GM19238 (cell line): Measurements from ENCODE around the gene CFAP91.
"Not testable (repeated sequence)": the region's sequence is repeated elsewhere in the genome, so short reads cannot be mapped to it uniquely, and the experiment has no call there.

Source experiments
- DNase-seq: peaks from one replicate; pipeline ENCODE4 v3.0.0; 2011; ENCODE audit warnings: low spot score; ENCODE audit not compliant: insufficient read length

The CFAP91 gene

DNA sequence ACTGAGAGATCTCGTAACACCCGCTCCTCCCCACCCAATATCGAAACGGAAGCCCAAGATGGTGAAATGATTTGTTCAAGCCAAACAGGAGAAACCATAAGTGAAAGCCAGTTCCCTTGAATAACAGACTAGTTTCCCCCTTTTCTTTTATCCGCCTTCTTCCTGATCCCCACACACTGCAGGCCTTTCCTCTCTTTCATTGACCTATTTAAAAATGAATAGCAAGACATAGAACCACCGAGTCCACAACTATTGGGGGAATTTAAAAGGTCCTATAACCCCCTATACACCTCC, 25.2 kb upstream of the CFAP91 start:
- no peak for DNase-seq

DNA sequence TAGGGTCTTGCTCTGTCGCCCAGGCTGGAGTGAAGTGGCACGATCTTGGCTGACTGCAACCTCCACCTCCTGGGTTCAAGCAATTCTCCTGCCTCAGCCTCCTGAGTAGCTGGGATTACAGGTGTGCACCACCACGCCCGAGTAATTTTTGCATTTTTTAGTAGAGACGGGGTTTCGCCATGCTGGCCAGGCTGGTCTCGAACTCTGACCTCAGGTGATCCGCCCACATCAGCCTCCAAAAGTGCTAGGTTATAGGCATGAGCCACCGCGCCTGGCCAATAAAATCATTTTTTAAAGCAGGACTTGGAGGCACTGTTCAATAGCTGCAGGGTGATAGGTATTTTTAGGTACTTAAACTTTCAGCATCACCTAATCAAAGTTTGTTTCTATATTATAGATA, 24.6 kb upstream of the CFAP91 start:
- not testable (repeated sequence) for DNase-seq

DNA sequence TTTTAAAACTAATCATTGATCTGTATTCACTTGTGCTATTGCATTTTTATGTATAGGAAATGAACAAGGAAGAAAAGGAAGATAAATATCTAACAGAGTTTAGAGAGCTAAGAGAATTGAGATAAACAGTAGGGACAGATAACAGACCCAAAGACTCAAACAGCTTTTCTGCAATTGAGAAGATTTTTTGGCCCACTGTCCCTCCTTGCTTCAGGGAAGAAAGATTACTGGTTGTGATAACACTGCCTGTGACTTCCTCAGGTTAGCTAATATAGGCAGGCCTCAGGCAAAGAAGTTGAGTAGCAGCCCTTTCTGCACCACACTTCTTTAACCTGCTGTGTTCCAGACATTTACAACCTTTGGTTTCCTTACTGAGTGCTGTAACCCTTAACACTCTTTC, 22.9 kb upstream of the CFAP91 start:
- DNase-seq = no peak

DNA sequence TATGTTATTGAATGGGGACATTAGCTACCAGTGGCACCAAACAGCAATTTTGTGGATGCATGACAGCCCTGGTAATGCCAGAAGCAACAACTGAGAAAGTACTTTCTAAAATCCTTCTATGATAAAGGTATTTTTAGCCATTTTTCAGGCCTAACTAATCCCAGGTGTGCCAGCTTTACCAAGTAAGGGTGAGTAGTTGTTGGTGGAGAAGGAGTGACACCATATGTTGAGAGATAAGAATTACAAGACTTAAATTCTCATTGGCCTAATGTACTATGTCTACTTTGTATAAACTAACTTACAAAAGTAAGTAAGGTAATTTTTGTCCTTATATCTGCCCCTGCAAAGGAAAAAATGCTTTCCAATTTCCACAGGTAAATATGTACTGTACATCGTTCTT, 21.5 kb upstream of the CFAP91 start:
- DNase-seq = peak; percentile 10

DNA sequence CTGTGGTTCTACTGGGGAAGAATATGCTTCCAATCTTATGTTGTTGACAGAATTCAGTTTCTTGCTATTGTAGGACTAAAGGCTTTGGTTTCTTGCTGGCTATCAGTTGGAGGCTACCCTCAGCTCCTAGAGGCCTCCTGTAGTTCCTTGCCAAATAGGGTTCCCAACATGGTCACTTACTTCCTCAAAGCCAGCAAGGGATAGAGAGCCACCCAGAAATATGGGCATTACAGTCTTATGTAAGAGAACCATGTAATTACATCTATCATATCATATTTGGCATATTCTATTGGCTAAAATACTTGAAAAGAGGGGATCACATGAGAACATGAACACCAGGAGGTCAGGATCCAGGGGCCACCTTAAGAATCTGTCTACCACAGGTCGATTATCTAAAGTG, 19.4 kb upstream of the CFAP91 start:
- no peak for DNase-seq

DNA sequence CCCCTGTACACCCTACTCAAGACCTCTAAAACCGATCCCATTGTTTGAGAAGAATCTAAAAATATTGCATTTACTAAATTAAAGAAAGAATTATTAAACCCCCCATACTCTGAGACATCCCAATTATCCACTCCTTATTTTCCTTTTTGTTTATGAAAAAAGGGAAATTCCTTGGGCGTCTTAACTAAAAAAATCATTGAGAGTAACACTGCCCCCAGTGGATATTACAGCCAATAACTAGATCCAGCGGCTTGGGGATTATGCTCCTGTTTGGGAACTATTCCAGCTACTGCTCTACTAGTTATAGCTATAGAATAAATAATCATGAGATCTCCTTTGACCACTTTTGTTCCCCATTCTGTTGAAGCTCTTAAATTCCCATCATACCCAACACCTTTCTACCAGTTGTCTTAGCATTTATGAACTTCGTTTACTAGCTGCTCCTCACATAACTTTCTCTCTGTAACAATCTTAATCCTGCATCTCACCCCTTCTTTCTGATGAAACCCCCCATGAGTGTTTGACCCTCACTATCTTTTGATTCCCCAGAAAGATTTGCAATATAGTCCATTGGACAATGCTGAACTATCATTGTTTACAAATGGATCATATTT, 12.7 kb upstream of the CFAP91 start:
- DNase-seq = no peak

DNA sequence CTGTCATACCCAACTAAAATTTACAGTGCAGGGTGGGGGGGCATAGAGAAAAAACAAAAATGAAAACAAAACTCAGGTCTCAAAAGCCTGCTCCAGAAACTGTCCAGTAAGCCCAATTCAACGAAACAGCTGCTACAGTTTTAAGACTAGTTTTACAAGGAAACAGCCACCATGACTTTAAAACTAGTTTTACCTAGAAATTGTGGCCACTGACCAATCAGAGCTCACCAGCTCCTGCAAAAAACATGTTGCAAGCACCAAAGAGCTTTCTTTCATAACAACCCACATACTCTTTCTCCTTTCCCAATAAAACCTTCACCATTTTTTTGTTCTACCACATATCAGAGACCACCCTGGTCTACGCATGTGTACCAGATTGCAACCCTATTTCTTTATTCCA, 7.3 kb upstream of the CFAP91 start:
- no peak for DNase-seq

DNA sequence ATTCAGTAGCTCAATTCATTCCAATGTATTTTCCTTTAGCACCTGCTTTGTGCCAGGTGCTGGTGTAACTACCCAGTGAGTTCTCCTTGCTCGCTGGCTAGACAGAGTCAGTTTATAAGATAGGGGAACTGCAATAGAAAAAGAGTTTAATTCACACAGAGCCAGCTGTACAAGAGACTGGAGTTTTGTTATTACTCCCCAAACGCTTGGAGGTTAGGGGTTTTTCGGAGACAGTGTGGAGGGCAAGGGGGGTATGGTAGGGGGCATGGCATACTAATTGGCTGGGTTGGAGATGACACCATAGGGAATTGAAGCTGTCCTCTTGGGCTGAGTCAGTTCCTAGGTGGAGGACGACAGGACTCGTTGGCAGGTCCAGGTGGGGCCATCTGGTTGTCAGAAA, 5.4 kb upstream of the CFAP91 start:
- no peak for DNase-seq

DNA sequence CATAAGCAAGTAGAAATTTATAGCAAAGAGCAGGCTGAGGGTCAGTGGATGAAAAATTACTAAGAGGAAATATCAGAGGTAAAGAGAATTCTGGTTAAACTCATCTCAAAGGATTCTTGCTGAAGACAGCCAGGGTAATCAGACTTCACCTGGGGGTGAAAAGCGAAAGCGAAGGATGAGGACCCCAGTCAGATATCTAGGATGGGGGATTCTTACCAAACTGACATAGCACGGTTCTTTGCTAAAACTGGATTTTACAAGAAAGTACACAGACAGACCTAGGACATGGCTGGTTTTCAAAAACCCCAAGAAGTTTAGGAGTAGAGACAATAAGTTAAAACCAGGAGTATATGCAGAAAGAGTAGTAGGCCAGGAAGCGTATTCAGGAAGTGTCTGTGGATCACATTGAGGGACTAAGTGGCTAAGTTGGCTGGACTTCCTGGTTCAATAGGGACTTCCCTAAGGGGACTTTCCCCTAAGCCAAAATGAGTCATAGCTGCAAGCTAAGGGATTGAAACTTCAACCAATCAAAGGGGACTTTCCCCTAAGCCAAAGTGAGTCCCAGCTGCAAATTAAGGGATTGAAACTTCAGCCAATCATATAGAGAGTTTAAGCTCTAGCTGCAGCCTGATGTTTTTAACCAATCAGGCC, 2.4 kb upstream of the CFAP91 start:
- DNase-seq = peak; percentile 21

DNA sequence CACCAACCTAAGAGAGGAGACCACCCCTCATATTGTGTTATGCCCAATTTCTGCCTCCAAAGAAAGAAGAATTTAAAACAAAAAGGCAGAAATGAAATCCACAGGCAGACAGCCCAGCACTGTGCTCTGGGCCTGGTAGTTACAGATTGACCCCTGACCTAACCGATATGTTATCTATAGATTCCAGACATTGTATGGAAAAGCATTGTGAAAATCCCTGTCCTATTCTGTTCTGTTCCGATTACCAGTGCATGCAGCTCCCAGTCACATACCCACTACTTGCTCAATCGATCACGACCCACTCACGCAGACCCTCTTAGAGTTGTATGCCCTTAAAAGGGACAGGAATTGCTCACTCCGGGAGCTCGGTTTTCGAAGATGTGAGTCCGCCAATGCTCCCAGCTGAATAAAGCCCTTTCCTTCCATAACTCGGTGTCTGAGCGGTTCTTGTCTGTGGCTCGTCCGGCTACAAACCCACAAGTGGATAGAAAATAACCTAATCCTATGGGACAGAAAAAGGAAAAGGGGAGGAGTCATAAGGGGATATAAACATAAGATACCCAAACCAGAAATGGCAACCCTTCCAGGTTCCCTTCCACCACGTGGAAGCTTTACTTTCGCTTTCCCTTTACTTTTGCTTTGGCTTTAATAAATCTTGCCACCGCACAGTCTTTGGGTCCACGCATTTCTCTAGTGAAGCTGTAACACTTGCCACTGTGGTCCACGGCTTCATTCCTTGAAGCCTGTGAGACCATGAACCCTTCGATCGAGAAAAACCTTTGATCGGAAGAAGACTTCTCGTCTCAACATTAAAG, 1.7 kb upstream of the CFAP91 start:
- no peak for DNase-seq

DNA sequence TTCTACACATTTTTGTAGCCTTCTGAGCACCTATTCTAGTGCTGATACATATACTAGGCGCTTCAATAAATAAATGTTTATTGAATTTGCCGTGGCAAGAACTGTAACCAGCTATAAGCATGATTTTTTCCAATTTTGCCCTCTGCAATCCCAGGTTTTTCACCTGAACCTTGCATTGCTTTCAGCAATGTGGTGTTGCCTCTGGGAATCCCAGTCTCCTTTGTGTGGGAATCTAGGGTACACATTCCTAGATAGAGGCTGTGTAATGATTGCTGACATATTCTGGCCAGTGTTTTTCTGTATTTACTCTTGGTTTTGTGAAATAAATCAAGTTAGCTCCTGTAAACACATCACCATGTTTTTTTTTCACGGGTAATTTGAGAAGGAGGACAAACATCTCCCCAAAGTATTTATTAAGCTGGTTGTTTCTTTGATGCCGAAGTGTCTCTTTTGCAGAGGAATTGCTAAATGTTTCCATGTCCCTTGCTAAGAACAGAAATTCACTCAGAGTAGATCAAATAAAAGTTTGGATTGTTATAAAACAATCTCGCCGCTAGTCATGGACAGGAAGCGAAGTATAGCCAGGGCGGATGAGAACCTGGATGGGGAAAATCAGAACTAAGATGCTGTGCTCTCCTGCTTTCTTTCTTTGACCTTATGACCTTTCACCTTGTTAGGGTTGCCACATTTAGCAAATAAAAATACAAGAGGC, 1.2 kb downstream of the CFAP91 start:
- DNase-seq = no peak

DNA sequence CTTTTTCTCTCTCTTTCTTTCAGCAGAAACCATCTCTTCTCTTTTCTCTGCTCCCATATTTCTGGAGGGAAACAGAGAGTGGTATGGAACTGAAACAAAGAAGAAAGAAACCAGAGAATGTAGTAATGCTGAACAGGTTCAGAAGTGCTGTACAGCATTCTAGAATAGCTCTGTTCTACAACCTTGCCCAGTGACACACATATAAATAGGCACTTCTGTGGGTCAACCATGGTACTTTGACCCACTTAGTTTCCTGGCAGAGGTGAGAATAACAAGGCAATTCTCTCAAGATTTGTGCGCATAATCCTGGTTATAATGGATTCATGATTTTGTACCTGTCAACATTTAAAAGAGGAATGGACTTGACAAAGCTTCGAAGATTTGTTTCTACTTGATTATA, 12.3 kb downstream of the CFAP91 start:
- no peak for DNase-seq

DNA sequence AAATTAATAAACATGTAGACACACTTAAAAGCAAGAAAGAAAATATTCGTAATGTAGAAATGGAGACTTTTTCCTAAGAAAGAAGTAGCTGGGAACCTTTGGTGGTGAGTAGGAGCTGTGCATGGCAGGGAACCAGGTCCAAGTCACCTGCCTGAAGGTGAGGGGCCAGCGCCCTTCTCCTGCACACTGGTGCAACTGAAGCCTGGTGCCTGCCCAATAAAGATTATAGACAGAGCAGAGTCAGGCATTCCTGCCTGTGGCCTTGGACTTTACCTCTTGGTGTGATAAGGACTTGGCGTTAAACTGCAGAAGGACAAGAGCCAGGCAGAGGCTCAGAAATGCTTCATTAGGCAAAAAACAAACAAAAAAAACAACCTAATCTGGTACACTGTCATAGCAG, 14.2 kb downstream of the CFAP91 start:
- no peak for DNase-seq

DNA sequence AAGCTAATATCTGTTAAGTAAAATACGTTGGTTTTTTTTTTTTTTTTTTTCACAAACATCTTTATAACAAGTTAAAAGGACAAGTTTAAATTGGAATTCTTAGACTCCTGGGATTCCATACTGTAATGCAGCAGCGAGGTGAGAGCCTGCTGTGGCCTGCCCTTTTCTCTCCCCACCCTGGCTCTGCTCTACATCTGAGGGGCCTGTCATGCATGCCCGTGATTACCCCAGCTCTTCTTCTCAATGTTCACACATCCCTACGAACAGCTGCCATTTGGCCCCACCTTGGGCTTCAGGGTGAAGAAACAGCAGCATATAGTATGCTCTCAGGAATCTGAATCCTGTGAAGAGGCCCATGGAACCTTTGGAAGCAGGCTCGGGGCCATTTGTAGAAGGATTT, 14.7 kb downstream of the CFAP91 start:
- DNase-seq = no peak

DNA sequence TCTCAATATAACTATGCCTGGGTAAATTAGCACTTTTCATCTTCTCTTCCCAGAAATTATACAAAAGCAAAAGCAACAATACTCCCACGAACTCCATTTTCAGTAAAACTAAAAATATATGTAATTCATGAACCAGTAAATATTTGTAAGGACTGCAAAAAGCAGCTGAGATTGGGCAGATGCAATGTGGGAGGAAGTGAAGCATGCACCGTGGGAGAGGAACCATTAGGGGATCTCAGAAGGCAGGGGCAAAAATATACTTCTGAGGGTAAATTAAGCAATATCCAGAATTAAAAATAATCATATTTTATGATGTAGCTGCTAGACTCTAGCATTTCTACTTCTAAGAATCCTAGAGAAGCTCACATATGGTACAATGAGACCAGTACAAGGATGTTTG, 20.2 kb downstream of the CFAP91 start:
- DNase-seq = no peak

DNA sequence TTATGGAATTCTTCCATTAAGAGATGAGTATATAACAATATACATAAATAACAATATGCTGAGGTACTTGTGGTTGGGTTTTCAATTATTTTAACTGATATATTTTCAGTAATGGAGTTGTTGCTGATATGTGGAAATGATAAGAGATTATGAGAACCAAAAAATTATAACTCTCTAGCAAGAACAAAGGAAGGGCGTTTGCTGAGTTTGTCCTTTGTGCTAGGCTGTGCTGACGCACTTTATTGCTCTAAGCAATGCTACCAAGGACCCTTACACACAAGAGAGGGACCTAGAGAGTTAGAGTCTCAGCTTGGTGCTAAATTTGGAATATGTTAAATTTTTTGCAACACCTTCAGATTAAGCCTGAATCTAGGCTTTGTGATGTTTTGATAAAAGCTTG, 24.1 kb downstream of the CFAP91 start:
- DNase-seq = no peak

DNA sequence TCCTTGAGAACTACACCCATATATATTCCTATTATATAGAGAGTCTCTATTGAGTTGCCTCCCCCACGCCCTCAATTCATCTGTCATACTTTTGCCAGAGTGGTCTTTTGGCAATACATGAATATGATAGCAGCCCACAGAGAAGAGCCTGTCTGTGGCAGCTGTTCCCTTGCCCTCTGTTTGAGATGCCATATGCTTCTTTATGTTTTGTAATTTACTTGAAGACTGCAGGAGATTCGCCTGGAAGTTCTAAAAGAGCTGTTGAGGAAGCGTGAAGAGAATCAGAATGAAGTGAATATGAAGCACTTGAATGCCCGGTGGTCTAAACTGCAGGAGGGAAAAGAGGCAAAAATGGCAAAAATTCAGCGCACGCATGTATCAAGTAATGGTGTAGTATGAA, 27.2 kb downstream of the CFAP91 start:
- DNase-seq = no peak

DNA sequence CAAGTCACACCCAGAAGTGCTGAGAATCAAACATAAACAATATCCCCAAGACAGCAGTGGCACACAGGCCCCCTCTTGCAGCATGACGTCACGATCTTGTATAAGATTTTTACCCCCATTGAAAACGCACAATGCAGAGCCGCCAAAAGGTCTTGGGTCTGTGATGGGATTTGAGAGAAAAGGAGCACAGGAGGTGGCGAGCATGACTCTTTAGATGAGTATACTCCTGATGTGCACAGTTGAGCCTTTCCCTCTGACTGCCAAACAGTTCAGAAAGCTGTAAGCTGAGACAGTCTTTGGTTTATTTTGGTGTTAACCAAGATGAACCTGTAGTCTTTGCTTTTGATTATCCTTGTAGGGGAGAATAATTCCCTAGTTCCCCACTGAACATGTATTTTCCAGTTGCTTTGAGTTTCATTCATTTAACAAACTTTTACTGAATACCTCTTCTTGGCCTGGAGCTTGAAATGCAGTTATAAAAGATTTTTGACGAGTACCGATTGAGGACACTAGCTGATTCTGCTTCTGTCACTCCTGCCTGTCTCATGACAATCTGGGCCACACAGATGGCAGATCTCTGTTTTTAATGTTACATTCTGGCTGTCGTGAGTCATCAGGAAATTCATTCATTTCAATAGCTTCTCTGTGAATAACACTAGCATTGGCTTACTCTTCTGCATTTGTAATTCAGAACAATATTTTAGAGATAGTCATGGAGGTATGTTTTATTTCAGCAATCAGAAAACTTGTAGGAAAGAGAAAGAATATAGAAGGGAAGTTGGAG, 28.9 kb downstream of the CFAP91 start:
- DNase-seq = no peak

DNA sequence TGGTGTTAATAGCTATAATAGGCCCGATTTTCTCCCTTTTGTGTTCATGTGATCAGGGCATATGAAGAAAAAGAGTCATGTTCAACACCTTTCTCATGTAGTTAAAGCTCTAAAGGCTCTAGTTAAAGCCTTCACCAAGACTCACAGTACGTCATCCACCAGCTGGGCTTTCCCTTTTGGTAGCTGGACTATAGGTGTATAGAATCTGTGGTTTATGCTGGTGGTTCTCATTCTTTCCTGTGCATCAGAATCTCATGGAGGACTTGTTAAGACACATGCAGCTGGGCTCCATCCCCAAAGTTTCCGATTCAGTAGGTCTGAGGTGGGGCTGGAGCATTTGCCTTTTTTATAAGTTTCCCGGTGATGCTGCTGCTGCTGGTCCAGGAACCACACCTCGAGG, 31.0 kb downstream of the CFAP91 start:
- DNase-seq = no peak

DNA sequence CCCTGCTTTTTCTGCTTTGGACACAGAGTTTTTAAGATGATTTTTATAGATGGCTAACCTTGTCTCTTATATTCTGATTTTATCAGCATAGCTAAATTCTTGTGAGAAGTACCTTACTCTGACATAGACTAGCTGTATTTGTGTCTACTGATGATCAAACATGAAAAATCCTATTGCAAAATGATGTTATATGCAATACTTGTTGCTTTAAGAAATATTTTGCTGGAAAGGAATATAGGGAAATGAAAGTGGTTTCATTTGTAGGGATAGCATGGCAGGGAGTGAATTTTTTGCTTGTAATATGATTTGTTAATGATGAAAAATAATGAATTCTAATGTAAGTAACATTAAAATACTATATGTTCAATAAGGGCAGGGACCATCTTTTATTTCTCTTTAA, 35.9 kb downstream of the CFAP91 start:
- DNase-seq = no peak
